ENCODE data around the gene CLVS2.

The CLVS2 gene

GRCh38 chr6:122996794-122997505, 915 bp downstream of the CLVS2 start:
- no peak for TF ChIP-seq CTCF (IDR thresholded peaks at IDR 0.05)
- no peak overlapping the region for H3K9ac ChIP-seq
- no peaks in the 10 kb centered on the region for H3K9me3 ChIP-seq (ENCODE audit: control insufficient read depth, low read length)
- peak overlapping the region; percentile 66 for H3K4me2 ChIP-seq (ENCODE audit: low read length)
- H3K4me3 ChIP-seq (ENCODE audit: low read depth, low read length): no peak overlapping the region
- no peaks in the 10 kb centered on the region for H3K36me3 ChIP-seq (ENCODE audit: control insufficient read depth, insufficient read depth, low read length)
- no peaks in the 10 kb centered on the region for H3K27me3 ChIP-seq (ENCODE audit: control insufficient read depth, insufficient read depth, low read length)
- H2AFZ ChIP-seq: no peak overlapping the region
- no peaks in the 10 kb centered on the region for H3K79me2 ChIP-seq
- no peak overlapping the region for H3K27ac ChIP-seq
- H3K4me1 ChIP-seq: peaks cover 2% of the 10 kb centered on the region

- Histone ChIP-seq H3K27ac (no peak overlapping the region), H3K9me3 (ENCODE audit: control insufficient read depth, low read length) (no peaks in the 10 kb centered on the region), H3K27me3 (ENCODE audit: control insufficient read depth, insufficient read depth, low read length) (no peaks in the 10 kb centered on the region), H2AFZ (no peak overlapping the region), H3K4me1 (peaks cover 2% of the 10 kb centered on the region), H3K79me2 (no peaks in the 10 kb centered on the region), H3K36me3 (ENCODE audit: control insufficient read depth, insufficient read depth, low read length) (no peaks in the 10 kb centered on the region), H3K4me2 (ENCODE audit: low read length) (no peak overlapping the region), H3K4me3 (ENCODE audit: low read depth, low read length) (no peak overlapping the region), H3K9ac (no peak overlapping the region)
- TF ChIP-seq CTCF (IDR thresholded peaks at IDR 0.05): no peak
Measured at GRCh38 chr6:122997541-122998150, 1.6 kb downstream of the CLVS2 start.

- TF ChIP-seq CTCF (IDR thresholded peaks at IDR 0.05): no peak
- Histone ChIP-seq H3K27ac (no peak overlapping the region), H3K4me3 (ENCODE audit: low read depth, low read length) (no peak overlapping the region), H3K9ac (no peak overlapping the region), H3K9me3 (ENCODE audit: control insufficient read depth, low read length) (no peaks in the 10 kb centered on the region), H3K4me1 (peaks cover 2% of the 10 kb centered on the region), H3K79me2 (no peaks in the 10 kb centered on the region), H2AFZ (no peak overlapping the region), H3K27me3 (ENCODE audit: control insufficient read depth, insufficient read depth, low read length) (peaks cover 2% of the 10 kb centered on the region), H3K4me2 (ENCODE audit: low read length) (no peak overlapping the region), H3K36me3 (ENCODE audit: control insufficient read depth, insufficient read depth, low read length) (no peaks in the 10 kb centered on the region)
Measured at GRCh38 chr6:122998403-122998975, 2.5 kb downstream of the CLVS2 start.

- no peak overlapping the region for H2AFZ ChIP-seq
- H3K79me2 ChIP-seq: no peaks in the 10 kb centered on the region
- no peak overlapping the region for H3K27ac ChIP-seq
- no peaks in the 10 kb centered on the region for H3K36me3 ChIP-seq (ENCODE audit: control insufficient read depth, insufficient read depth, low read length)
- peaks cover 4% of the 10 kb centered on the region for H3K27me3 ChIP-seq (ENCODE audit: control insufficient read depth, insufficient read depth, low read length)
- H3K4me2 ChIP-seq (ENCODE audit: low read length): no peak overlapping the region
- no peaks in the 10 kb centered on the region for H3K9me3 ChIP-seq (ENCODE audit: control insufficient read depth, low read length)
- H3K9ac ChIP-seq: no peak overlapping the region
- TF ChIP-seq CTCF (IDR thresholded peaks at IDR 0.05): no peak
- peaks cover 2% of the 10 kb centered on the region for H3K4me1 ChIP-seq
- H3K4me3 ChIP-seq (ENCODE audit: low read depth, low read length): no peak overlapping the region
Measured at GRCh38 chr6:123000244-123000770, 4.3 kb downstream of the CLVS2 start.

Data from parathyroid adenoma (tissue), 2 donors.